Adrenal gland (tissue), 12 donors: ENCODE data around the gene VRK2. TPM values are rescaled to one million over a fixed set of nuclear protein-coding genes. Genes with fewer than 3 reads are reported as not detected.

Source experiments
- DNase-seq, 7 donors: peaks; one replicate each; pipeline ENCODE4 v3.0.0-alpha.2; 2019 to 2020
- H3K27ac ChIP-seq, 5 donors: fragments of 200-600 bp; sonication (generic) in 4 of 5; 1 replicate in 3 of 5; 2 replicates in 2 of 5; pipeline versions ENCODE4 v1.5.1 to v1.8.0; 2016 to 2020; ENCODE audit warnings: mild to moderate bottlenecking in 1 of 5
- H3K27me3 ChIP-seq: fragments of 200-600 bp; 2 replicates; pipeline ENCODE4 v1.8.0; 2021
- H3K36me3 ChIP-seq, 2 donors: fragments of 200-600 bp; replicated peaks in 1 of 2; 1 replicate in 1 of 2; 2 replicates in 1 of 2; pipeline versions ENCODE4 v1.5.1 to v1.8.0; 2018 to 2022
- H3K4me1 ChIP-seq, 2 donors: fragments of 200-600 bp; replicated peaks in 1 of 2; 1 replicate in 1 of 2; 2 replicates in 1 of 2; pipeline versions ENCODE4 v1.5.1 to v1.8.0; 2018 to 2021
- H3K4me3 ChIP-seq, 4 donors: fragments of 200-600 bp; sonication (generic) in 3 of 4; one replicate each; pipeline ENCODE4 v1.5.1; 2016 to 2018
- H3K9me3 ChIP-seq, 3 donors: fragments of 200-600 bp; sonication (generic) in 1 of 3; replicated peaks in 1 of 3; 1 replicate in 2 of 3; 2 replicates in 1 of 3; pipeline versions ENCODE4 v1.5.1 to v1.8.0; 2016 to 2021
- POLR2A ChIP-seq, 2 donors: fragments of 450-650 bp; IDR thresholded peaks; one replicate each; pipeline ENCODE4 v1.6.1; 2017; ENCODE audit warnings: antibody characterized with exemption in 2 of 2, mild to moderate bottlenecking in 2 of 2, moderate library complexity in 1 of 2
- WGBS, 4 donors: extraction: QIAGEN DNeasy Blood & Tissue Kit in 2 of 4; methylation state at CpG; one replicate each; pipeline versions ENCODE4 v1.1.5 to v1.1.7; 2013 to 2017; 5-methylcytosine and 5-hydroxymethylcytosine counted together
- intact Hi-C, 2 donors: fragments of 100-400 bp; cut with DNase I; formaldehyde crosslinking; loops; one replicate each; pipeline versions ENCODE4 v1.14.1 to v1.15.0; 2022 to 2023
- polyA plus RNA-seq, 3 donors: library from polyadenylated mRNA; stranded (reverse); fragments of 200-250 nt in 2 of 3; fragments of 350-450 nt in 1 of 3; fragmentation: Illumina TruSeq in 1 of 3; extraction: RNeasy Lipid Tissue Mini Kit (QIAGEN cat#74804) in 1 of 3; gene quantifications; one replicate each; pipeline ENCODE4 v1.2.3, GENCODE V29; 2013 to 2014
- total RNA-seq, 9 donors: library from RNA; depleted of rRNA in 4 of 9; stranded (reverse); fragments of >200 nt in 4 of 9; fragments of 120-200 nt in 1 of 9; fragmentation: NEBNext Ultra II Directional in 1 of 9; extraction: Animal tissue kit (Norgen Biotek cat#: 25700) in 1 of 9; gene quantifications; one replicate each; pipeline versions ENCODE4 v1.1.0 to v1.2.4, GENCODE V29; 2013 to 2023
- TF ChIP-seq, protein P1 (sequence below), 6 experiments: fragments of 450-650 bp in 4 of 6; fragments of 200-600 bp in 2 of 6; sonication (generic) in 1 of 6; IDR thresholded peaks; 1 replicate in 5 of 6; 2 replicates in 1 of 6; pipeline versions ENCODE4 v1.5.1 to v1.8.0; 2016 to 2021; ENCODE audit warnings: antibody characterized with exemption in 6 of 6, mild to moderate bottlenecking in 2 of 6, moderate library complexity in 1 of 6
- donor health status: healthy with polysubstance abuse.
- donor health status: Bipolar disorder and iron deficiency.
- donor health status: DM: yes; HTN: yes; CAD: no.
- donor health status: DM: no; HTN: no; CAD: no.
- donor health status: DM: no; HTN: no; CAD: no.
- donor health status: DM: yes; HTN: yes; CAD: no.

Gene VRK2
- total and polyA plus RNA-seq, 12 donors, result 11.2 to 31.8 (median 19.6) TPM

DNA sequence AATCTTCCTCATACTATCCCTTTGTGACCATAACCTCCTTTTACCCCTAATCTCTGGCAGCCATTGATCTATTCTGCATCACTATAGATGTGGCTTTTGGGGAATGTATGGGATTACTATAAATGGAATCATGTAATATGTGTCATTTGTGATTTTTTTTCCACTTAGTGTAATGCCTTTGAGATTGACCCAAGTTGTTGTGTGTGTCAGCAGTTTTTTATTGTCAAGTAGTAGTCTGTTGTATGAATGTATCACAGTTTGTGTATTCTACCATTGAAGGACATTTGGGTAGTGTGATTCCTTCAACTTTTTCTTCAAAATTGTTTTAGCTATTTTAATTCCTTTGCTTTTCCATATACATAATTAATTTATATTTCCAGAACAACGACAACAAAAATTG lies 18.6 kb downstream of the VRK2 start:
- DNase-seq, result no peak
- 95 to 100% (median 97%) methylated on average over 1 of the region's 1 CpG for WGBS, 4 donors
- Histone ChIP-seq H3K4me1 (peaks cover 0 to 11% of the 10 kb centered on the region in 2 donors), H3K27ac (no peak overlapping the region), H3K27me3 (no peaks in the 10 kb centered on the region), H3K4me3 (no peak overlapping the region), H3K36me3 (no peaks in the 10 kb centered on the region), H3K9me3 (peaks cover 0 to 6% (median 0%) of the 10 kb centered on the region in 3 donors)
- TF ChIP-seq, protein P1, sequence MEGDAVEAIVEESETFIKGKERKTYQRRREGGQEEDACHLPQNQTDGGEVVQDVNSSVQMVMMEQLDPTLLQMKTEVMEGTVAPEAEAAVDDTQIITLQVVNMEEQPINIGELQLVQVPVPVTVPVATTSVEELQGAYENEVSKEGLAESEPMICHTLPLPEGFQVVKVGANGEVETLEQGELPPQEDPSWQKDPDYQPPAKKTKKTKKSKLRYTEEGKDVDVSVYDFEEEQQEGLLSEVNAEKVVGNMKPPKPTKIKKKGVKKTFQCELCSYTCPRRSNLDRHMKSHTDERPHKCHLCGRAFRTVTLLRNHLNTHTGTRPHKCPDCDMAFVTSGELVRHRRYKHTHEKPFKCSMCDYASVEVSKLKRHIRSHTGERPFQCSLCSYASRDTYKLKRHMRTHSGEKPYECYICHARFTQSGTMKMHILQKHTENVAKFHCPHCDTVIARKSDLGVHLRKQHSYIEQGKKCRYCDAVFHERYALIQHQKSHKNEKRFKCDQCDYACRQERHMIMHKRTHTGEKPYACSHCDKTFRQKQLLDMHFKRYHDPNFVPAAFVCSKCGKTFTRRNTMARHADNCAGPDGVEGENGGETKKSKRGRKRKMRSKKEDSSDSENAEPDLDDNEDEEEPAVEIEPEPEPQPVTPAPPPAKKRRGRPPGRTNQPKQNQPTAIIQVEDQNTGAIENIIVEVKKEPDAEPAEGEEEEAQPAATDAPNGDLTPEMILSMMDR (IDR thresholded peaks at IDR 0.05), result no peak
- TF ChIP-seq POLR2A (IDR thresholded peaks at IDR 0.05), result no peak
- intact Hi-C loops, result no loop called here

DNA sequence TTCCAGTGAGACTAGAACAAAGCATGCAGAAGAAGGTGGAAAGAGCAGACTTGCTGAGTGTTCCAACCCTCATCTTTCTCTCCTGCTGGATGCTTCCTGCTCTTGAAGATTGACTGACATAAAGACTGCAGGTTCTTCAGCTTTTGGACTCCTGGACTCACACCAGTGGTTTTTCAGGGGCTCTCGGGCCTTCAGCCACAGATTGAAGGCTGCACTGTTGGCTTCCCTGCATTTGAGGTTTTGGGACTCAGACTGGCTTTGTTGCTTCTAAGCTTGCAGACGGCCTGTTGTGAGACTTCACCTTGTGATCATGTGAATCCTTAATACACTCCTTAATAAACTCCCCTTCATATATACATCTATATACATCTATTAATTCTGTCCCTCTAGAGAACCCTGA lies 20.4 kb downstream of the VRK2 start:
- TF ChIP-seq, protein P1 (IDR thresholded peaks at IDR 0.05), result no peak
- TF ChIP-seq POLR2A (IDR thresholded peaks at IDR 0.05), result no peak
- no peak overlapping the region for H3K27ac ChIP-seq
- intact Hi-C loops, result no loop called here
- WGBS, 4 donors, result 93 to 98% (median 95%) methylated on average over 2 of the region's 2 CpGs
- peaks cover 0 to 11% of the 10 kb centered on the region in 2 donors for H3K4me1 ChIP-seq
- no peaks in the 10 kb centered on the region for H3K27me3 ChIP-seq
- no peak overlapping the region for H3K4me3 ChIP-seq
- no peaks in the 10 kb centered on the region for H3K36me3 ChIP-seq
- H3K9me3 ChIP-seq, result peaks cover 0 to 6% (median 0%) of the 10 kb centered on the region in 3 donors
- DNase-seq, result no peak

DNA sequence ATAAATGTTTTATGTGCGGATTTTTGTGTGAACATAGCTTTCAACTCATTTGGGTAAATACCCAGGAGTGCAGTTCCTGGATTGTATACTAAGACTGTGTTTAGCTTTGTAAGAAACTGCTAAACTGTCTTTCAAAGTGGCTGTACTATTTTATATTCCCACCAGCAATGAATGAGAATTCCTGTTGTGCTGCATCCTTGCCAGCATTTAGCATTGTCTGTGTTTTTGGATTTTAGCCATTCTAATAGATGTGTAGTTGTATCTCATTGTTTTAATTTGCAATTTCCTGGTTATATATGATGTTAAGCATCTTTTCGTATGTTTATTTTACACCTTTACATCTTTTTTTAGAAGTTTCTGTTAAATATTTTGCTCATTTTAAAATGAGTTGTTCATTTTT lies 24.2 kb downstream of the VRK2 start:
- Histone ChIP-seq H3K4me3 (no peak overlapping the region), H3K9me3 (peaks cover 0 to 6% (median 0%) of the 10 kb centered on the region in 3 donors), H3K27me3 (no peaks in the 10 kb centered on the region), H3K27ac (no peak overlapping the region), H3K36me3 (no peaks in the 10 kb centered on the region), H3K4me1 (no peaks in the 10 kb centered on the region)
- TF ChIP-seq, protein P1 (IDR thresholded peaks at IDR 0.05), result no peak
- intact Hi-C loops, result no loop called here
- WGBS, 4 donors, result 97 to 99% (median 98%) methylated on average over 2 of the region's 2 CpGs
- DNase-seq, result no peak

DNA sequence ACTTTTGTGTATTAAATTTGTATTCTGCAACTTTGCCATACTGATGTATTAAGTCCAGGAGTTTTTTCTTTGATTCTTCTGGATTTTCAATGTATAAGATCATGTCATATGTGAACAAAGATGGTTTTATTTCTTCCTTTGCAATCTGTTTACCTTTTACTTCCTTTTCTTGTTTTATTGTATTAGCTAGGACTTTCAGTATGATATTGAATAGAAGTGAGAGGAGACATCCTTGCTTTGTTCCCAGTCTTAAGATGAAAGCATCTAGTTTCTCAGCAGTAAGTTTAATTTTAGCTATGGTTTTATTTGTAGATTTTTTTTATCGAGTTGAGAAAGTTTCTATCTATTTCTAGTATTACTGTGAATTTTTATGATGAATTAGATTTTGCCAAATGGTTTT lies 25.5 kb downstream of the VRK2 start:
- no peak for DNase-seq
- 79 to 94% (median 87%) methylated on average over 1 of the region's 1 CpG for WGBS, 4 donors
- no peak overlapping the region for H3K4me3 ChIP-seq
- no peak overlapping the region for H3K27ac ChIP-seq
- no peaks in the 10 kb centered on the region for H3K36me3 ChIP-seq
- H3K9me3 ChIP-seq, result no peaks in the 10 kb centered on the region
- no peaks in the 10 kb centered on the region for H3K27me3 ChIP-seq
- intact Hi-C loops, result no loop called here
- TF ChIP-seq POLR2A (IDR thresholded peaks at IDR 0.05), result no peak
- TF ChIP-seq, protein P1 (IDR thresholded peaks at IDR 0.05), result no peak
- H3K4me1 ChIP-seq, result no peaks in the 10 kb centered on the region
